Measurements from ENCODE around the gene TMEM244. TPM values are rescaled to one million over a fixed set of nuclear protein-coding genes. Genes with fewer than 3 reads are reported as not detected.

The TMEM244 gene
- total RNA-seq, 3 donors from 2014 or later: not detected

DNA sequence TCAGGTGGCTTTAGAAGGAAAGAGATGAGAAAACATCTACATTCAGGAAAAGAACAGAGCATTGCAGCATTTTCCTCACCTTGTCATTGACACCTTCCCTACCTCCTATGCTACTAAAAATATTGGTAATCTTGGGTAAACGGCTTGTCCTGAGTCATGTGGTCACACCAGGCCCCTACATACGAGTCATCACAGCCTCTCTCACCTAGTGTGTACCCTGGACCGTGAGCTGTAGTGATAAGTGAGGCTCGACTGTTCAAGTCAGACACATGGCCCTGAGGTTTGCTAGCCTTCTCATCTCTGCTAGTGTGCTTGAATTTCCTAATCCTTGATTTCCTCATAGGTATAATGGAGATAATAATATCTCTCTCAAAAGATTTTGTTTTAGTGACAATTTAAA lies 29.6 kb upstream of the TMEM244 start:
- no peak for DNase-seq (ENCODE audit: low spot score in 2 of 2)
- no peak overlapping the region for H3K4me3 ChIP-seq
- TF ChIP-seq POLR2AphosphoS5 (IDR thresholded peaks at IDR 0.05): no peak
- TF ChIP-seq, protein P1, sequence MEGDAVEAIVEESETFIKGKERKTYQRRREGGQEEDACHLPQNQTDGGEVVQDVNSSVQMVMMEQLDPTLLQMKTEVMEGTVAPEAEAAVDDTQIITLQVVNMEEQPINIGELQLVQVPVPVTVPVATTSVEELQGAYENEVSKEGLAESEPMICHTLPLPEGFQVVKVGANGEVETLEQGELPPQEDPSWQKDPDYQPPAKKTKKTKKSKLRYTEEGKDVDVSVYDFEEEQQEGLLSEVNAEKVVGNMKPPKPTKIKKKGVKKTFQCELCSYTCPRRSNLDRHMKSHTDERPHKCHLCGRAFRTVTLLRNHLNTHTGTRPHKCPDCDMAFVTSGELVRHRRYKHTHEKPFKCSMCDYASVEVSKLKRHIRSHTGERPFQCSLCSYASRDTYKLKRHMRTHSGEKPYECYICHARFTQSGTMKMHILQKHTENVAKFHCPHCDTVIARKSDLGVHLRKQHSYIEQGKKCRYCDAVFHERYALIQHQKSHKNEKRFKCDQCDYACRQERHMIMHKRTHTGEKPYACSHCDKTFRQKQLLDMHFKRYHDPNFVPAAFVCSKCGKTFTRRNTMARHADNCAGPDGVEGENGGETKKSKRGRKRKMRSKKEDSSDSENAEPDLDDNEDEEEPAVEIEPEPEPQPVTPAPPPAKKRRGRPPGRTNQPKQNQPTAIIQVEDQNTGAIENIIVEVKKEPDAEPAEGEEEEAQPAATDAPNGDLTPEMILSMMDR (IDR thresholded peaks at IDR 0.05): no peak
- no peak for TF ChIP-seq POLR2A (IDR thresholded peaks at IDR 0.05)
- no peaks in the 10 kb centered on the region for H3K4me1 ChIP-seq
- no peaks in the 10 kb centered on the region for H3K27me3 ChIP-seq
- no peak overlapping the region for H3K27ac ChIP-seq
- no peaks in the 10 kb centered on the region for H3K36me3 ChIP-seq
- intact Hi-C loops (cut with DNase I; ENCODE audit: low total_unique reads): no loop called here
- no peaks in the 10 kb centered on the region for H3K9me3 ChIP-seq

DNA sequence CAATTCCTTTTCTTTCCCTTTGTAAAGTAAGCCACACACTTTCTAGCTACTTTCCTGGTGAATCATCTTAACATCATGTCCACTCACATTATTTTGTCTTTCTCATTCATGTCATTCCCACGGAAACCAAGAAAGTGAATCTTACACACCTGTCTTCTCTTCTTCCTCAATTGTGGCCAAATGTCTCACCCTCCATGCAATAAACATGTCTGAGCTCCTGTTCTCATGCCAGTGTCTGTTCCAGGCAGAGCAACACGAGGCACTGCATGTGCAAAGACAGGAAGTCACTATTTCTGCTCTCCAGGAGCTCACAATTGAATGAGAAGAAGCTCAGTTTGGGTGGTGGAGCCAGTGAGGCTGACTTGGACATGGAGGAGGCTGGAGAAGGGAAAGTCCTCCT lies 29.0 kb upstream of the TMEM244 start:
- no peaks in the 10 kb centered on the region for H3K27me3 ChIP-seq
- no peaks in the 10 kb centered on the region for H3K9me3 ChIP-seq
- no peaks in the 10 kb centered on the region for H3K36me3 ChIP-seq
- H3K4me1 ChIP-seq: no peaks in the 10 kb centered on the region
- no peak for DNase-seq (ENCODE audit: low spot score in 2 of 2)
- no peak for TF ChIP-seq POLR2A (IDR thresholded peaks at IDR 0.05)
- TF ChIP-seq, protein P1 (IDR thresholded peaks at IDR 0.05): no peak
- TF ChIP-seq POLR2AphosphoS5 (IDR thresholded peaks at IDR 0.05): no peak
- no peak overlapping the region for H3K27ac ChIP-seq
- intact Hi-C loops (cut with DNase I; ENCODE audit: low total_unique reads): no loop called here
- H3K4me3 ChIP-seq: no peak overlapping the region

DNA sequence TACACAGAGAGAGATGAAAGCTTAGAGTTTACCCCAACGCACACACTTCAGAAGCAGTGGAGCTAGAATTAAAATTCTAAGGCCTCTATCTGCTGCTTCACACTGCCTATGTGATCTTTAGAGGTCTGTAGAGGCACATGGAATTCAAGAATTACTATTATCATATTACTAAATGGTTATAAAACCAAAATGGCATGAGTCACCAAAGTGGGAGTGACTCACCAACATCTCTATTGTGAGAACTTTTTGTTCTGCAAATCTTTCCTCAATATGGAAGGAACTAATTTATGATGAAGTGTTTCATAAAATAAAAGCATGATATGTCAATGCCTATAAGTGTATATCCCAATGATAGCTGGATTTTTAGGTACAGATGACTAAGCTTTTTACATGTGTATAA lies 28.5 kb upstream of the TMEM244 start:
- TF ChIP-seq POLR2AphosphoS5 (IDR thresholded peaks at IDR 0.05) (no peak), POLR2A (IDR thresholded peaks at IDR 0.05) (no peak)
- TF ChIP-seq, protein P1 (IDR thresholded peaks at IDR 0.05): no peak
- H3K36me3 ChIP-seq: no peaks in the 10 kb centered on the region
- intact Hi-C loops (cut with DNase I; ENCODE audit: low total_unique reads): no loop called here
- no peak overlapping the region for H3K4me3 ChIP-seq
- H3K27me3 ChIP-seq: no peaks in the 10 kb centered on the region
- no peaks in the 10 kb centered on the region for H3K9me3 ChIP-seq
- no peaks in the 10 kb centered on the region for H3K4me1 ChIP-seq
- no peak overlapping the region for H3K27ac ChIP-seq
- no peak for DNase-seq (ENCODE audit: low spot score in 2 of 2)

DNA sequence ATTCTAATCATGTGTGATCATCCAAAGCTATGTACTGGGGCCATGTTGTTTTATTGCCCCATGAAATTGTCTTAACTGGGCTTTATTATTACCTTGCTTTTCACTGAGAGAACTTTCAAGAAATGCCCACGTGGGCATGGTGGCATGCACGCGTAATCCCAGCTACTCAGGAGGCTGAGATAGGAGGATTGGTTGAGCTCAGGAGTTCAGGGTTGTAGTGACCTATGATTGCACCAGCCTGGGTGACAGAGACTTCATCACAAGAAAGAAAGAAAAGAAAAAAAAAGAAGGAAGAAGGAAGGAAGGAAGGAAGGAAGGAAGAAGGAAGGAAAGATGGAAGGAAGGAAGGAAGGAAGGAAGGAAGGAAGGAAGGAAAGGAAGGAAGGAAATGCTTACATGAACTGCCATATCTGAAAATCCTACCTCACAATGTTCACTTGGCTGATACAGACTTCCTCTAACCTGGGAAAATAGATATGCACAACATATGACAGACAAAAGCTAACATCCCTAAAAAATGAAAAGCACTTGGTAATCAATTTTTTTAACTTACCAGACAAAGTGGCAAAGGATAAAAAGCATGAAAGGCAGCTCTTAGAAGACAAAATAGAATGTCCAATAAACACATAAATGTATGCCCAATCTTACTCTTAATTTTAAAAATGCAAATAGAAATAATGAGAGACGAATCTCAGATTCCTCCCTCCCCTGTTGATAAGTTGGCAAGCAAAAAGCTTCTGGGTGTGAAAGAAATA lies 25.5 kb upstream of the TMEM244 start:
- H3K4me3 ChIP-seq: no peak overlapping the region
- intact Hi-C loops (cut with DNase I; ENCODE audit: low total_unique reads): no loop called here
- H3K9me3 ChIP-seq: no peaks in the 10 kb centered on the region
- H3K4me1 ChIP-seq: no peaks in the 10 kb centered on the region
- H3K27me3 ChIP-seq: no peaks in the 10 kb centered on the region
- no peak for DNase-seq (ENCODE audit: low spot score in 2 of 2)
- no peak overlapping the region for H3K27ac ChIP-seq
- H3K36me3 ChIP-seq: no peaks in the 10 kb centered on the region
- TF ChIP-seq POLR2A (IDR thresholded peaks at IDR 0.05) (no peak), POLR2AphosphoS5 (IDR thresholded peaks at IDR 0.05) (no peak)
- TF ChIP-seq, protein P1 (IDR thresholded peaks at IDR 0.05): no peak

DNA sequence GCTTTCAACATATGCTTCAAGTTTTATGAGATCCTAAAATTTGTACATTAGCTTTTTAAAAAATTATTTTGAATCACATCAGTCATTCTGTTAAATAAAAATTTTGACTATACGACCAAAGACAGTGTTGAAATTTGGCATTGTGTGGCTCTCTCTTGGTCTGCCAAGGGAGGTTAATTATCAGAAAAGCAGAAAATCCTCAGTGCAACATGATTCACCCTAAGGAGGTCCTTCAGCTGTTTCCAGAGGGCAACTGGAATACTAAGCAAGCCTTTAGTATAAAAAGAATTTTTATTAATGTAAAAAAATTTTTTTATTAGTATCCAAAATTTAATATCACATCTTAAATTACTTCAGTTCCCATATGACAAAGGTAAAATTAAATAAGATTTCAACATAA lies 23.1 kb upstream of the TMEM244 start:
- Histone ChIP-seq H3K4me3 (no peak overlapping the region), H3K27me3 (no peaks in the 10 kb centered on the region), H3K4me1 (no peaks in the 10 kb centered on the region), H3K36me3 (no peaks in the 10 kb centered on the region), H3K9me3 (no peaks in the 10 kb centered on the region), H3K27ac (no peak overlapping the region)
- TF ChIP-seq, protein P1 (IDR thresholded peaks at IDR 0.05): no peak
- no peak for TF ChIP-seq POLR2AphosphoS5 (IDR thresholded peaks at IDR 0.05)
- TF ChIP-seq POLR2A (IDR thresholded peaks at IDR 0.05): no peak
- DNase-seq (ENCODE audit: low spot score in 2 of 2): no peak
- intact Hi-C loops (cut with DNase I; ENCODE audit: low total_unique reads): no loop called here

Data from breast epithelium (tissue), 4 donors.